A549 (cell line): ENCODE data around the gene TMEM259. TPM values are rescaled to one million over a fixed set of nuclear protein-coding genes. Genes with fewer than 3 reads are reported as not detected.

Source experiments
- ATAC-seq, 2 experiments: fragments of 200-7000 bp in 1 of 2; fragments of >200 bp in 1 of 2; cut with Nextera tagmentation in 1 of 2; cut with Tn5 transposase in 1 of 2; 3 replicates each; pipeline versions ENCODE4 v1.8.0 to v1.9.1; 2018 to 2020; ENCODE audit warnings: mild to moderate bottlenecking in 1 of 2, moderate library complexity in 1 of 2
- CTCF ChIA-PET: fragments of 300-600 bp; sonication (Branson Sonifier 250); formaldehyde crosslinking; extraction: SDS; loops from one replicate; lab custom pipeline; 2021; ENCODE audit warnings: antibody characterized with exemption, inconsistent platforms; lab: Yijun Ruan, JAX
- POLR2A ChIA-PET: fragments of 350-600 bp; formaldehyde crosslinking; extraction: SDS; loops from one replicate; lab custom pipeline; 2021; ENCODE audit warnings: antibody characterized with exemption, inconsistent platforms; lab: Yijun Ruan, JAX
- DNase-seq, 2 experiments: peaks; one replicate each; pipeline versions ENCODE4 v3.0.0 to v3.0.0-alpha.2; 2011 to 2016; ENCODE audit warnings: low read depth in 1 of 2, low spot score in 1 of 2
- FAIRE-seq: peaks from 2 replicates; lab custom pipeline; 2011; peaks lifted over from hg19 to GRCh38; lab: Jason Lieb, UNC
- H3K27ac ChIP-seq, 2 experiments: fragments of >200 bp; sonication (Bioruptor Twin); formaldehyde crosslinking; 3 replicates each; pipeline ENCODE4 v1.5.1; 2016 to 2017
- H3K4me1 ChIP-seq: fragments of >200 bp; sonication (Bioruptor Twin); formaldehyde crosslinking; 3 replicates; pipeline ENCODE4 v1.6.1; 2016
- H3K4me2 ChIP-seq: fragments of >200 bp; sonication (Bioruptor Twin); formaldehyde crosslinking; 3 replicates; pipeline ENCODE4 v1.6.1; 2016
- H3K4me3 ChIP-seq: fragments of >200 bp; sonication (Bioruptor Twin); formaldehyde crosslinking; 3 replicates; pipeline ENCODE4 v1.5.1; 2016
- H3K9me3 ChIP-seq: fragments of >200 bp; sonication (Bioruptor Twin); formaldehyde crosslinking; 3 replicates; pipeline ENCODE4 v1.6.1; 2016
- CEBPB ChIP-seq, 2 experiments: fragments of >200 bp in 1 of 2; sonication (Bioruptor Twin) in 1 of 2; formaldehyde crosslinking in 1 of 2; IDR thresholded peaks; 2 replicates each; pipeline ENCODE4 v1.6.1; 2012 to 2016
- CHD4 ChIP-seq: fragments of 200-600 bp; sonication (generic); IDR thresholded peaks from 2 replicates; pipeline ENCODE4 v1.6.1; 2016; ENCODE audit warnings: antibody characterized with exemption, mild to moderate bottlenecking, borderline replicate concordance
- EP300 ChIP-seq, 2 experiments: fragments of >200 bp; sonication (Bioruptor Twin); formaldehyde crosslinking; IDR thresholded peaks; 2 replicates in 1 of 2; 3 replicates in 1 of 2; pipeline ENCODE4 v1.6.1; 2016 to 2017
- FOSL2 ChIP-seq, 2 experiments: fragments of 450-650 bp in 1 of 2; fragments of >200 bp in 1 of 2; sonication (Bioruptor Twin) in 1 of 2; formaldehyde crosslinking; IDR thresholded peaks; 2 replicates each; pipeline versions ENCODE4 v1.5.0 to v1.6.1; 2016 to 2020; ENCODE audit warnings: mild to moderate bottlenecking in 1 of 2, moderate library complexity in 1 of 2
- FOXS1 ChIP-seq: fragments of 250-450 bp; sonication (Bioruptor Pico); IDR thresholded peaks from 2 replicates; pipeline ENCODE4 v1.5.0; 2020; ENCODE audit warnings: mild to moderate bottlenecking, moderate library complexity
- HMGXB4 ChIP-seq: fragments of 250-450 bp; sonication (Bioruptor Pico); IDR thresholded peaks from 2 replicates; pipeline ENCODE4 v1.5.0; 2021; ENCODE audit warnings: mild to moderate bottlenecking, moderate library complexity, borderline replicate concordance
- HOXB5 ChIP-seq: fragments of 250-450 bp; sonication (Bioruptor Pico); IDR thresholded peaks from 2 replicates; pipeline ENCODE4 v1.5.0; 2020; ENCODE audit warnings: mild to moderate bottlenecking, moderate library complexity
- KDM5A ChIP-seq: fragments of 200-600 bp; sonication (generic); IDR thresholded peaks from 2 replicates; pipeline ENCODE4 v1.6.1; 2016; ENCODE audit warnings: antibody characterized with exemption, mild to moderate bottlenecking
- NFE2L2 ChIP-seq: fragments of 150-350 bp; conservative IDR thresholded peaks from 2 replicates; pipeline ENCODE4 v1.6.1; 2014; ENCODE audit warnings: low read length
- PHF8 ChIP-seq: fragments of 200-600 bp; sonication (generic); IDR thresholded peaks from 2 replicates; pipeline ENCODE4 v1.6.1; 2016; ENCODE audit warnings: low read depth, mild to moderate bottlenecking, antibody characterized with exemption, moderate library complexity, borderline replicate concordance
- RFX5 ChIP-seq: fragments of 450-650 bp; IDR thresholded peaks from 2 replicates; pipeline ENCODE4 v1.7.1; 2014; ENCODE audit warnings: antibody characterized with exemption, mild to moderate bottlenecking, moderate library complexity
- RNF2 ChIP-seq: fragments of 200-600 bp; sonication (generic); IDR thresholded peaks from 2 replicates; pipeline ENCODE4 v1.6.1; 2016; ENCODE audit warnings: low read depth, mild to moderate bottlenecking, antibody characterized with exemption, moderate library complexity, borderline replicate concordance
- SREBF2 ChIP-seq: fragments of 450-650 bp; IDR thresholded peaks from 2 replicates; pipeline ENCODE4 v1.6.1; 2014; ENCODE audit warnings: mild to moderate bottlenecking, moderate library complexity
- TFCP2L1 ChIP-seq: fragments of 250-450 bp; sonication (Bioruptor Pico); IDR thresholded peaks from 2 replicates; pipeline ENCODE4 v1.5.0; 2021; ENCODE audit warnings: mild to moderate bottlenecking
- ZFP36 ChIP-seq: fragments of 450-650 bp; IDR thresholded peaks from 2 replicates; pipeline ENCODE4 v1.6.1; 2014; ENCODE audit warnings: borderline replicate concordance; ENCODE audit not compliant: partially characterized antibody
- ZNF302 ChIP-seq: fragments of 250-450 bp; sonication (Bioruptor Pico); IDR thresholded peaks from 2 replicates; pipeline ENCODE4 v1.9.0; 2021; ENCODE audit warnings: inconsistent platforms, mild to moderate bottlenecking, moderate library complexity
- ZSCAN20 ChIP-seq: fragments of 250-450 bp; sonication (Bioruptor Pico); IDR thresholded peaks from 2 replicates; pipeline ENCODE4 v1.8.0; 2022; ENCODE audit warnings: mild to moderate bottlenecking, moderate library complexity
- whole genome bisulfite sequencing: methylation state at CpG from one replicate; pipeline ENCODE4 v1.1.6; 2017; ENCODE audit errors: missing lambda C conversion rate; 5-methylcytosine and 5-hydroxymethylcytosine counted together
- polyA plus RNA-seq, 4 experiments: library from polyadenylated mRNA; depleted of rRNA in 3 of 4; stranded (reverse); fragments of >200 nt; fragmentation: RNase III in 1 of 4; extraction: RNeasy Plus Mini Kit Qiagen cat#74134 plus additional on column Dnase treatment in 1 of 4; gene quantifications; 2 replicates in 3 of 4; 3 replicates in 1 of 4; pipeline ENCODE4 v1.2.3, GENCODE V29; 2011 to 2017
- TF ChIP-seq, protein P1 (sequence below): fragments of 150-350 bp; IDR thresholded peaks from 2 replicates; pipeline ENCODE4 v1.6.1; 2014; ENCODE audit warnings: low read depth, mild to moderate bottlenecking, low read length

Gene TMEM259
- polyA plus RNA-seq, 2 of the 4 experiments (the other 2 are of a cell fraction): 45.6 to 78.3 TPM

DNA sequence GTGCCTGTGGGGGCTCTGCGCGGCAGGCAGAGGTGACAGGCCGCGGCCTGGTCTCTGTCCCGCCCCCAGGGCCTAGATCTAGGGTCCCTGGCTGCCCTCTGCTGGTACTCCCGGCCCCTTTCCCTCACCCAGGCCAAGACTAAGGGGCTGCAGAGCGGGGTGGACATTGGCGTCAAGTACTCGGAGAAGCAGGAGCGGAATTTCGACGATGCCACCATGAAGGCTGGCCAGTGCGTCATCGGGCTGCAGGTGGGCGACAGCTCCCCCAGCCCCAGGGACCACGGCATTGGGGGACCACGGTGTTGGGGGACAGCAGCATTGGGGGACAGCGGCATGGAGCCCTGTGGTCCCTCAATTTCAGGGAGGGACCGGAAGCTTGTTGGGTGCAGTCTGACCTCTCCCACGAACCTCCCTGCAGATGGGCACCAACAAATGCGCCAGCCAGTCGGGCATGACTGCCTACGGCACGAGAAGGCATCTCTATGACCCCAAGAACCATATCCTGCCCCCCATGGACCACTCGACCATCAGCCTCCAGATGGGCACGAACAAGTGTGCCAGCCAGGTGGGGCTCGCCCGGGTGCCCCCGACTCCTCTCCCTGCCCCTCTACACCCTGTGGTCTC is 15.2 kb upstream of the TMEM259 start:
- POLR2A ChIA-PET: no interaction called here
- no peak for FAIRE-seq
- no peak overlapping the region for H3K27ac ChIP-seq

GRCh38 chr19:1032264-1032867 is 11.4 kb upstream of the TMEM259 start:
- DNase-seq: no peak
- Histone ChIP-seq H3K4me1 (peaks cover 13% of the 10 kb centered on the region; the same call in 1 of the 3 replicates), H3K27ac (no peak overlapping the region)
- CTCF ChIA-PET: no interaction called here
- no peak for FAIRE-seq
- ATAC-seq: no peak
- WGBS: 89% methylated on average over 20 of the region's 20 CpGs
- no peak for TF ChIP-seq RFX5
- TF ChIP-seq KDM5A: no peak
- TF ChIP-seq ZFP36: peak; percentile 12
- no peak for TF ChIP-seq CEBPB (IDR thresholded peaks at IDR 0.05)
- TF ChIP-seq, all 56 proteins: peak for 1
- no peak overlapping the region for H3K4me2 ChIP-seq
- H3K9me3 ChIP-seq: no peaks in the 10 kb centered on the region
- no peak overlapping the region for H3K4me3 ChIP-seq
- POLR2A ChIA-PET: interaction anchor here (0.7 kb wide), 1 partner anchor 67 kb away, joined by 5 read pairs; no protein-coding TSS in a partner anchor

More for the DNA sequence above, 15.2 kb upstream of the TMEM259 start:
- no peak overlapping the region for H3K4me3 ChIP-seq
- WGBS: 88% methylated on average over 24 of the region's 29 CpGs
- TF ChIP-seq PHF8: no peak
- TF ChIP-seq EP300 (IDR thresholded peaks at IDR 0.05): no peak
- no peak for TF ChIP-seq ZFP36
- no peak for TF ChIP-seq RNF2
- TF ChIP-seq HOXB5 (CRISPR knock-in tag): no peak
- TF ChIP-seq HMGXB4 (CRISPR knock-in tag): no peak
- TF ChIP-seq FOSL2 (IDR thresholded peaks at IDR 0.05): no peak
- TF ChIP-seq FOSL2 (CRISPR knock-in tag; IDR thresholded peaks at IDR 0.05): no peak
- TF ChIP-seq NFE2L2: no peak
- no peak for TF ChIP-seq FOXS1 (CRISPR knock-in tag)
- no peak for TF ChIP-seq ZNF302 (CRISPR knock-in tag)
- no peak for TF ChIP-seq TFCP2L1 (CRISPR knock-in tag)
- TF ChIP-seq ZSCAN20 (CRISPR knock-in tag): no peak
- TF ChIP-seq CHD4: no peak
- TF ChIP-seq SREBF2: no peak
- TF ChIP-seq, protein P1, sequence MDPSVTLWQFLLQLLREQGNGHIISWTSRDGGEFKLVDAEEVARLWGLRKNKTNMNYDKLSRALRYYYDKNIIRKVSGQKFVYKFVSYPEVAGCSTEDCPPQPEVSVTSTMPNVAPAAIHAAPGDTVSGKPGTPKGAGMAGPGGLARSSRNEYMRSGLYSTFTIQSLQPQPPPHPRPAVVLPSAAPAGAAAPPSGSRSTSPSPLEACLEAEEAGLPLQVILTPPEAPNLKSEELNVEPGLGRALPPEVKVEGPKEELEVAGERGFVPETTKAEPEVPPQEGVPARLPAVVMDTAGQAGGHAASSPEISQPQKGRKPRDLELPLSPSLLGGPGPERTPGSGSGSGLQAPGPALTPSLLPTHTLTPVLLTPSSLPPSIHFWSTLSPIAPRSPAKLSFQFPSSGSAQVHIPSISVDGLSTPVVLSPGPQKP: no peak
- DNase-seq (no peak), ATAC-seq (no peak)
- peaks cover under 1% of the 10 kb centered on the region; the same call in 1 of the 3 replicates for H3K4me1 ChIP-seq
- CTCF ChIA-PET: interaction anchor here (1.2 to 1.4 kb wide), 2 partner anchors 19 to 29 kb away, joined by 3 read pairs; no protein-coding TSS in a partner anchor
- H3K4me2 ChIP-seq: no peak overlapping the region
- no peaks in the 10 kb centered on the region for H3K9me3 ChIP-seq
